ENCODE measurements around the gene TIMM50.

The TIMM50 gene

DNA sequence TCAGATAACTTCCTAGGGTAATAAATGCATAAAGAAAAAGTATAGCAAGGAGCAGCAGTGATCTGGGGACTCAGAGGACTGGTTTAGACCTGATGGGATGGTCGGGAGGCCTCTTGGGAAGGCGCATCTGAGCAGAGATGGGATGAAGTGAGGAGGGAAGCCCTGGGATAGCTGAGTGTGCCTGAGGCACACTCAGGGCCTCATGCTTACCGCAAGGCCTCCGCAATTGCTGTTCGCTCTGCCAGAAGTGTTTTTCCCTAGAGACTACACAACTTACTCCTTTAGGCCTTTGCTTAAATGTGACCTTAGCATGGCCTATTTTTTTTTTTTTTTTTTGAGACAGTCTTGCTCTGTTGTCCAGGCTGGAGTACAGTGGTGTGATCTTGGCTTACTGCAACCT lies 14.0 kb downstream of the TIMM50 start:
- no peak overlapping the region for H3K4me3 ChIP-seq (ENCODE audit: low read length)
- H3K27me3 ChIP-seq (ENCODE audit: insufficient read depth, low read length): peaks cover 29% of the 10 kb centered on the region
- peaks cover 6% of the 10 kb centered on the region; the same call in 1 of the 2 replicates for H3K4me1 ChIP-seq (ENCODE audit: insufficient read depth, low read length)
- H3K9ac ChIP-seq (ENCODE audit: low read depth, low read length): no peak overlapping the region
- H3K36me3 ChIP-seq (ENCODE audit: insufficient read depth, low read depth, low read length): peaks cover 17% of the 10 kb centered on the region
- H3K27ac ChIP-seq (ENCODE audit: low read length): no peak overlapping the region
- H3K9me3 ChIP-seq (ENCODE audit: insufficient read depth, low read depth, low read length): no peaks in the 10 kb centered on the region

DNA sequence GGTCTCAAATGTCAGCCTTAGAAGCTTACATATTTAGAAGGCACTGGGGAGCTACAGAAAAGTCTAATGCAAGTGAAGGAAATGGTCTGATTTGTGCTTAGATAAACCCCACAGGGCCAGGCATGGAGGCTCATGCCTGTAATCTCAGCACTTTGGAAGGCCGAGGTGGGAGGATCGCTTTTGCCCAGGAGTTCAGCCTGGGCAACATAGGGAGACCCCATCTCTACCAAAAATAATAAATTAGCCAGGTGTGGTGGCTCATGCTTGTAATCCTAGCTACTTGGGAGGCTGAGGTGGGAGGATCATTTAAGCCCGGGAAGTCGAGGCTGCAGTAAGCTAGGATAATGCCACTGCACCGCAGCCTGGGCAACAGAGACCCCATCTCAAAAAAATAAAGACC lies 15.4 kb downstream of the TIMM50 start:
- Histone ChIP-seq H3K27ac (ENCODE audit: low read length) (no peak overlapping the region), H3K9ac (ENCODE audit: low read depth, low read length) (no peak overlapping the region), H3K4me3 (ENCODE audit: low read length) (no peak overlapping the region), H3K9me3 (ENCODE audit: insufficient read depth, low read depth, low read length) (no peaks in the 10 kb centered on the region), H3K4me1 (ENCODE audit: insufficient read depth, low read length) (peaks cover 6% of the 10 kb centered on the region; the same call in 1 of the 2 replicates), H3K27me3 (ENCODE audit: insufficient read depth, low read length) (peaks cover 43% of the 10 kb centered on the region), H3K36me3 (ENCODE audit: insufficient read depth, low read depth, low read length) (peaks cover 7% of the 10 kb centered on the region; the same call in 1 of the 2 replicates)

DNA sequence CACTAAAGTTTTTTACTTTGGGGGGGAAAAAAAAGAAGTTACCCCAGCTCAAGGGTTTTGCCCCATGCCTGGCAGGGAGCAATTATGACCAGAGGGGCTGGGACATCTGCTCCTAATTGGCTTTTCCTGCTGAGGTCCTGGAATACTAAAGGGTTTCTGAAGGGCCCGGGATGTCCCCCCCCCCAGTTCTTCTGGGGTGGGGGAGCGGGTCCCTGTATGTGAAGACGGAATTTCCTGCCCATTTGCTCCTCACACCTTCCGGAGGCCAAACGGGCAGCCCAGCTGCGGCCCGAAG lies 17.0 kb downstream of the TIMM50 start:
- H3K9ac ChIP-seq (ENCODE audit: low read depth, low read length): peak overlapping the region; percentile 33; the same call in 1 of the 2 replicates

DNA sequence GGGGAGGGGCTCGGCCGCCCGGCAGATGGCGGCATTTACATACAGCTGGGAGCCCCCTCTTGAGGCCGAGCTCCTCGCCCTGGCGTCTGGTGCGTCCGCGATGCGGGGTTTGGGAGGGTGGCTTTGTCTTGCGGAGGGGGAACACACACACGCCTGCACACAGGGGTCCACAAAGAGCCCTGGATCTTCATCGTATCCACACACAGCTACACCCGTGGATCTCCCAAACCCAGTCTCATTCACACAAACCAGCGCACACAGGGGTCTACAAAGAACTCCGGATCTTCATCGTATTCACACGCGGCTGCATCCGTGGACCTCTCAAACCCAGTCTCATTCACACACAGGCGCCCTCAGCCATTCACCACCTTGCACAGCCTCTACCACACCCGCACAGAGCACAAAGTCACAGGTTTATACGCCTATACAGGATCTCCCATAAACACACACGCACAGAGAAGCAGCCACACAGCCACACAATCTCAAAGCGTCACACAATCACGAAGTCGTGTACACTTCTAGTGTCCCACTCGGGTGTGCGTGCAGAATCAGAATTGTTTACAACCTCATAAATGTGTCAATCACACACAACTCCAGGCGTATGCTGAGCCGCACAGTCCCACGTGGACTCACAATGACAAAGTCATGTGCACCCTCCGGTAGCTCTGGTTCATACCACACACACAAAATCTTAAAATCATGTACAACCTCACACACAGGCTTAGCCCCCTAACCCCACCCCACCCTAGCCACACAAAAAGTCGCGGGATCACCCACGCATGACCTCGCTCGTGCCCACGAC lies 17.6 kb downstream of the TIMM50 start:
- H3K4me1 ChIP-seq (ENCODE audit: insufficient read depth, low read length): peaks cover 6% of the 10 kb centered on the region; the same call in 1 of the 2 replicates
- peak overlapping the region; percentile 60; the same call in 1 of the 2 replicates for H3K9ac ChIP-seq (ENCODE audit: low read depth, low read length)
- H3K27ac ChIP-seq (ENCODE audit: low read length): no peak overlapping the region
- peak overlapping the region; percentile 77 for H3K4me3 ChIP-seq (ENCODE audit: low read length)
- no peaks in the 10 kb centered on the region for H3K9me3 ChIP-seq (ENCODE audit: insufficient read depth, low read depth, low read length)
- H3K36me3 ChIP-seq (ENCODE audit: insufficient read depth, low read depth, low read length): no peaks in the 10 kb centered on the region
- H3K27me3 ChIP-seq (ENCODE audit: insufficient read depth, low read length): peaks cover 63% of the 10 kb centered on the region

More for the DNA sequence above, 17.0 kb downstream of the TIMM50 start:
- H3K4me3 ChIP-seq (ENCODE audit: low read length): peak overlapping the region; percentile 77; the same call in 1 of the 2 replicates
- no peaks in the 10 kb centered on the region for H3K9me3 ChIP-seq (ENCODE audit: insufficient read depth, low read depth, low read length)
- no peaks in the 10 kb centered on the region for H3K36me3 ChIP-seq (ENCODE audit: insufficient read depth, low read depth, low read length)
- peaks cover 59% of the 10 kb centered on the region for H3K27me3 ChIP-seq (ENCODE audit: insufficient read depth, low read length)
- H3K4me1 ChIP-seq (ENCODE audit: insufficient read depth, low read length): peaks cover 6% of the 10 kb centered on the region; the same call in 1 of the 2 replicates
- no peak overlapping the region for H3K27ac ChIP-seq (ENCODE audit: low read length)

DNA sequence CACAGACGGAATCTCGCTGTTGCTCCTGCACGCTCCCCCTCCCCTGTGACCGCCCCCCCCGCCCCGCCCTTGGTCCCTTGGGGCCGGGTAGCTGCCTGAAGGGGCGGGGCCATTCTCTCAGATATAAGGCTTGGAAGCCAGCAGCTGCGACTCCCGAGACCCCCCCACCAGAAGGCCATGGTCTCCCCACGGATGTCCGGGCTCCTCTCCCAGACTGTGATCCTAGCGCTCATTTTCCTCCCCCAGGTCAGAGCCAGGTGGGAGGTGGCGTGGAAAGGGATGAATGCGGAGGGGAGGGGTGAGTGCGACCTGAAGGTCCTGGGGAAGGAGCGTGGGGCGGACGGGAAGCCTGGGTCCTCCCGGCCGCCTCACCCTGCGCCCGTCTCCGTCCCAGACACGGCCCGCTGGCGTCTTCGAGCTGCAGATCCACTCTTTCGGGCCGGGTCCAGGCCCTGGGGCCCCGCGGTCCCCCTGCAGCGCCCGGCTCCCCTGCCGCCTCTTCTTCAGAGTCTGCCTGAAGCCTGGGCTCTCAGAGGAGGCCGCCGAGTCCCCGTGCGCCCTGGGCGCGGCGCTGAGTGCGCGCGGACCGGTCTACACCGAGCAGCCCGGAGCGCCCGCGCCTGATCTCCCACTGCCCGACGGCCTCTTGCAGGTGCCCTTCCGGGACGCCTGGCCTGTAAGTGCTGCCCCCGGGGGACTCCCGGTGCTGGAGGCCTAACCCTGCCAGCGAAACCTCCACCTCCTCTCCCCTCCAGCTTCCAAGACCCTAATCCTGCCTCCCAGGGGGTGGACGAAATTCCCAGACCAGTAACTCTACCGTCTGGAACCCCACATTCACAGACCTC lies 18.4 kb downstream of the TIMM50 start, which contains the start of gene DLL3:
Gene DLL3, plus strand, starts transcription at position 150 of the 845 bp plus-strand sequence. Its CDS starts 28 bp downstream, at position 178.
- H3K4me3 ChIP-seq (ENCODE audit: low read length): peak within 1 kb of the TSS; percentile 77
- no peaks in the 10 kb centered on the region for H3K9me3 ChIP-seq (ENCODE audit: insufficient read depth, low read depth, low read length)
- H3K27ac ChIP-seq (ENCODE audit: low read length): no peak within 1 kb of the TSS
- H3K36me3 ChIP-seq (ENCODE audit: insufficient read depth, low read depth, low read length): no peaks in the 10 kb centered on the region
- peaks cover 71% of the 10 kb centered on the region for H3K27me3 ChIP-seq (ENCODE audit: insufficient read depth, low read length)
- H3K4me1 ChIP-seq (ENCODE audit: insufficient read depth, low read length): peaks cover 6% of the 10 kb centered on the region; the same call in 1 of the 2 replicates
- H3K9ac ChIP-seq (ENCODE audit: low read depth, low read length): peak within 1 kb of the TSS; percentile 60; the same call in 1 of the 2 replicates

DNA sequence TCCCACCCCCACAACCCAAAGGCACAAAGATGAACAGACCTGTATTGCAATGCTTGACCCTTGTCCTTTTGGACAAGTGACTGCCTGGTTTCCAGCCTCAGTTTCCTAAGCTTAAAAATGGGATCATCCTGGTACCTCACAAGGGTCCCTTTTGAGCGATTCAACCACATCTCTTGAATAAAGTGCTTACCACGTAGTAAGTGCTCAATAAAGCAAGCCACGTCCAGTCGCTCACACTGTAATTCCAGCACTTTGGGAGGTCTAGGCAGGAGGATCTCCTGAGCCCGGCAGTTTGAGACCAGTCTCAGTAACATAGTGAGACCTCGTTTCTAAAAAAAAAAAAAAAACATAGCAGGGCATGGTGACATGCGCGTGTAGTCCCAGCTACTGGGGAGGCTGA lies 19.3 kb downstream of the TIMM50 start:
- Histone ChIP-seq H3K9ac (ENCODE audit: low read depth, low read length) (no peak overlapping the region), H3K36me3 (ENCODE audit: insufficient read depth, low read depth, low read length) (no peaks in the 10 kb centered on the region), H3K9me3 (ENCODE audit: insufficient read depth, low read depth, low read length) (no peaks in the 10 kb centered on the region), H3K4me3 (ENCODE audit: low read length) (no peak overlapping the region), H3K4me1 (ENCODE audit: insufficient read depth, low read length) (peaks cover 6% of the 10 kb centered on the region; the same call in 1 of the 2 replicates), H3K27ac (ENCODE audit: low read length) (no peak overlapping the region), H3K27me3 (ENCODE audit: insufficient read depth, low read length) (peaks cover 81% of the 10 kb centered on the region)

DNA sequence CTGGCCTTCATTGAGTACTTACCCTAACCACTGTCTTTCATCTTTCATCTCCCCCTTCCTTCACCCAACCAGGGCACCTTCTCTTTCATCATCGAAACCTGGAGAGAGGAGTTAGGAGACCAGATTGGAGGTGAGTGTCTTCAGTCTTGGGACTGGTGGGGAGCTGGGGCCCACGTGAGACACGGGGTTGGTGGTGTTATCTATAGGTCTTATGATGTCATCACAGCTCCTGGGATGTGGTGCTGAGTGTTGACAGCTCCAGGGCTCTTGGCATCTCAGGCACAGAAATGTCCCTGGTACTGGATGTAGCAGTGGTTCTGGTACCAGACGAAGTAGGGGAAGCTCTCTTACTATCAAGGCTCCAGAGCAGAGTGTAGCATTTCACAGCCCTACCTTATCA lies 19.9 kb downstream of the TIMM50 start:
- Histone ChIP-seq H3K9me3 (ENCODE audit: insufficient read depth, low read depth, low read length) (no peaks in the 10 kb centered on the region), H3K27ac (ENCODE audit: low read length) (no peak overlapping the region), H3K4me1 (ENCODE audit: insufficient read depth, low read length) (peaks cover 6% of the 10 kb centered on the region; the same call in 1 of the 2 replicates), H3K9ac (ENCODE audit: low read depth, low read length) (no peak overlapping the region), H3K36me3 (ENCODE audit: insufficient read depth, low read depth, low read length) (no peaks in the 10 kb centered on the region), H3K4me3 (ENCODE audit: low read length) (no peak overlapping the region), H3K27me3 (ENCODE audit: insufficient read depth, low read length) (peaks cover 87% of the 10 kb centered on the region)

DNA sequence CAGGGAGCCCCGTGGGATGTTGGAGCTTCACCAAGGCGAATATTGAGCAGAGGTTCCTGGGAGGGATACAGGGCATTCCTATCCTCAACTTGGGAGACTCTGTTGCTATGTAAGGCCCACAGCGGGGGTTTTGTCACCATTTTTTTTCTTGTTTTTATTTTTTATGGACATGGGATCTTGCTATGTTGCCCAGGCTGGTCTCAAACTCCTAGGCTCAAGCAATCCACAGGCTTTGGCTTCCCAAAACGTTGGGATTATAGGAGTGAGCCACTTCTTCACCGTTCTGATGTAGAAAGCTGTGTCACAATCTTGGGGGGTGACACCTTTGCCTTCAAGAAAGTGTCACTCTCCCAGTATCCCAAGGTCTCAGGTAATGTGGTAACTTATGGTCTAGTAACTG lies 20.7 kb downstream of the TIMM50 start:
- Histone ChIP-seq H3K4me1 (ENCODE audit: insufficient read depth, low read length) (peaks cover 6% of the 10 kb centered on the region; the same call in 1 of the 2 replicates), H3K9ac (ENCODE audit: low read depth, low read length) (no peak overlapping the region), H3K27me3 (ENCODE audit: insufficient read depth, low read length) (peaks cover 95% of the 10 kb centered on the region), H3K4me3 (ENCODE audit: low read length) (no peak overlapping the region), H3K9me3 (ENCODE audit: insufficient read depth, low read depth, low read length) (peaks cover under 1% of the 10 kb centered on the region; the same call in 1 of the 2 replicates), H3K27ac (ENCODE audit: low read length) (no peak overlapping the region), H3K36me3 (ENCODE audit: insufficient read depth, low read depth, low read length) (no peaks in the 10 kb centered on the region)

DNA sequence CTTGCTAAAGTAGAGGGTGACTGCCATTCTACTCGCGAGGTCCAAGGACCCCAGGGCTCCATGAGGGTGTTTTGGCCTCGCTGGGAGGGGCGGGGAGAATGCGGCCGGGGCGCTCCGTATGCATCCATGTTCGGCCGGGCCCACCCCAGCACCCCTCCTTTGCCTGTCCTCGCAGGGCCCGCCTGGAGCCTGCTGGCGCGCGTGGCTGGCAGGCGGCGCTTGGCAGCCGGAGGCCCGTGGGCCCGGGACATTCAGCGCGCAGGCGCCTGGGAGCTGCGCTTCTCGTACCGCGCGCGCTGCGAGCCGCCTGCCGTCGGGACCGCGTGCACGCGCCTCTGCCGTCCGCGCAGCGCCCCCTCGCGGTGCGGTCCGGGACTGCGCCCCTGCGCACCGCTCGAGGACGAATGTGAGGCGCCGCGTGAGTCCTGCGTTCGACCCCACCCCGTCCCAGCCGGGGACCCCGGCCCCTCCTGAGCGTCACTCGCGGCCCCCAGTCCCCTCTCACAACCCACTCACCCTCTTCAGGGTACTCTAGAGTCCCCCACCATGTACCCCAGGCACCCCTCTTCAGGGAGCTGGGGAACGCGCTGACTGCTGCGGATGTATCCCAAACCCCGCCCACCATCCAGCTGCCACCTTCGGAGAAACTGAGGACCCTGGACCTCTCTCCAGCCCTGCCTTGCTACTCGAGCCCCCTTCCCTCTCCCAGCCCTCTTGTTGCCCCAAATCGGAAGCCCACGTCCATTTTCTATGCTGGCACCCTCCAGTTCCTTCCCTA lies 22.2 kb downstream of the TIMM50 start:
- H3K4me1 ChIP-seq (ENCODE audit: insufficient read depth, low read length): peaks cover 6% of the 10 kb centered on the region; the same call in 1 of the 2 replicates
- H3K9ac ChIP-seq (ENCODE audit: low read depth, low read length): no peak overlapping the region
- no peak overlapping the region for H3K4me3 ChIP-seq (ENCODE audit: low read length)
- peaks cover 3% of the 10 kb centered on the region; the same call in 1 of the 2 replicates for H3K9me3 ChIP-seq (ENCODE audit: insufficient read depth, low read depth, low read length)
- no peaks in the 10 kb centered on the region for H3K36me3 ChIP-seq (ENCODE audit: insufficient read depth, low read depth, low read length)
- H3K27me3 ChIP-seq (ENCODE audit: insufficient read depth, low read length): peaks cover 99% of the 10 kb centered on the region
- H3K27ac ChIP-seq (ENCODE audit: low read length): no peak overlapping the region

DNA sequence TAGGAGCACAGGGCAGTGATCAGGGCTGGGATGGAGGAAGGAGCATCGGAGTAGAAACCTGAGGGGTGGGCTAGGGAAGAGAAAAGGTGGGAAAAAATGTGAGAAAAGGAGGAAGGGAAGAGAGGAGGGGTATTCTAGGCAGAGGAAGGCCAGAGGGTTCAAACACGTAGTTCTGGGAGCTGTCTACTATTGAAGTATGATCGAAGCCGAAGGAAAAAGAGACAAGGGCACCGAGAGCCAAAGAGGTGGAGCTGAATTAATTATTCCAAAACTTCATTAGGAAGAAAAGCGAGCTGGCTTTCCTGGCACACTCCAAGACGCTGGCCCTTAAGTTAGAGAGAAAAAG lies 25.9 kb downstream of the TIMM50 start:
- no peaks in the 10 kb centered on the region; the same call in 1 of the 2 replicates for H3K4me1 ChIP-seq (ENCODE audit: insufficient read depth, low read length)
- no peaks in the 10 kb centered on the region for H3K36me3 ChIP-seq (ENCODE audit: insufficient read depth, low read depth, low read length)
- H3K27ac ChIP-seq (ENCODE audit: low read length): no peak overlapping the region
- H3K9ac ChIP-seq (ENCODE audit: low read depth, low read length): no peak overlapping the region
- peaks cover 3% of the 10 kb centered on the region; the same call in 1 of the 2 replicates for H3K9me3 ChIP-seq (ENCODE audit: insufficient read depth, low read depth, low read length)
- no peak overlapping the region for H3K4me3 ChIP-seq (ENCODE audit: low read length)
- peaks cover 82% of the 10 kb centered on the region for H3K27me3 ChIP-seq (ENCODE audit: insufficient read depth, low read length)

Measured in iPS-20b (cell line).